MCF 10A (cell line): ENCODE results near the gene KCNQ5. TPM values are rescaled to one million over a fixed set of nuclear protein-coding genes. Genes with fewer than 3 reads are reported as not detected.

ENCODE experiments used
- BruUV-seq: library from RNA; stranded (reverse); fragments of 400-500 nt; replicated peaks from 2 replicates; lab custom pipeline; 2021; lab: Mats Ljungman, UMichigan
- CTCF ChIA-PET: fragments of 300-600 bp; sonication (Branson Sonifier 250); formaldehyde crosslinking; extraction: SDS; loops from one replicate; lab custom pipeline; 2021; ENCODE audit warnings: antibody characterized with exemption, inconsistent platforms; lab: Yijun Ruan, JAX
- POLR2A ChIA-PET: fragments of 300-600, 350-650 bp; sonication (Branson Sonifier 250); formaldehyde crosslinking; extraction: SDS; loops from one replicate; lab custom pipeline; 2020; ENCODE audit warnings: antibody characterized with exemption, inconsistent platforms; lab: Yijun Ruan, JAX
- DNase-seq: peaks from one replicate; pipeline ENCODE4 v3.0.0-alpha.2; 2018; ENCODE audit not compliant: unreplicated experiment
- H3K27ac Mint-ChIP-seq: one replicate; pipeline ENCODE4 v1.8.0; 2022; ENCODE audit warnings: mild to moderate bottlenecking, low read depth, mixed read lengths; ENCODE audit not compliant: unreplicated experiment
- H3K27me3 Mint-ChIP-seq: one replicate; pipeline ENCODE4 v1.8.0; 2022; ENCODE audit warnings: mixed read lengths; ENCODE audit not compliant: insufficient read depth, unreplicated experiment
- H3K36me3 Mint-ChIP-seq: one replicate; pipeline ENCODE4 v1.8.0; 2022; ENCODE audit warnings: mild to moderate bottlenecking, moderate library complexity, mixed read lengths; ENCODE audit not compliant: insufficient read depth, unreplicated experiment
- H3K4me1 Mint-ChIP-seq: one replicate; pipeline ENCODE4 v1.8.0; 2022; ENCODE audit warnings: mixed read lengths; ENCODE audit not compliant: insufficient read depth, unreplicated experiment
- H3K4me3 Mint-ChIP-seq: one replicate; pipeline ENCODE4 v1.8.0; 2022; ENCODE audit warnings: mild to moderate bottlenecking, moderate library complexity, mixed read lengths; ENCODE audit not compliant: unreplicated experiment
- H3K9me3 Mint-ChIP-seq: one replicate; pipeline ENCODE4 v1.8.0; 2022; ENCODE audit warnings: mixed read lengths; ENCODE audit not compliant: unreplicated experiment
- CTCF ChIP-seq: fragments of 200-600 bp; IDR thresholded peaks from one replicate; pipeline ENCODE4 v1.8.0; 2022; ENCODE audit warnings: antibody characterized with exemption, mild to moderate bottlenecking; ENCODE audit not compliant: unreplicated experiment
- intact Hi-C: fragments of 100-400 bp; cut with micrococcal nuclease; formaldehyde crosslinking; loops from 2 replicates; pipeline ENCODE4 v1.14.1; 2022
- total RNA-seq: library from RNA; stranded (reverse); gene quantifications from 2 replicates; pipeline ENCODE4 v1.2.3, GENCODE V29; 2022

The KCNQ5 gene
- total RNA-seq, 1 experiment from 2014 or later: 10.3 TPM

- CTCF ChIA-PET: interaction anchor here (0.6 to 3.7 kb wide), 3 partner anchors 16 to 518 kb away, joined by 3 to 18 read pairs (median 3); no protein-coding TSS in a partner anchor
- BruUV-seq: no TSS peak
- TF ChIP-seq CTCF: no peak
- H3K4me1 Mint-ChIP-seq: no peaks in the 10 kb centered on the region
- H3K27me3 Mint-ChIP-seq: no peaks in the 10 kb centered on the region
- H3K9me3 Mint-ChIP-seq: no peaks in the 10 kb centered on the region
- POLR2A ChIA-PET: no interaction called here
- H3K4me3 Mint-ChIP-seq: no peak overlapping the region
- H3K27ac Mint-ChIP-seq: no peak overlapping the region
- DNase-seq: no peak
- intact Hi-C loops: no loop called here
- H3K36me3 Mint-ChIP-seq: no peaks in the 10 kb centered on the region
These were observed 494.5 kb downstream of the KCNQ5 start for GRCh38 chr6:73116330-73116729.

GRCh38 chr6:73121421-73121993 lies 499.6 kb downstream of the KCNQ5 start:
- Mint-ChIP-seq H3K9me3 (no peaks in the 10 kb centered on the region), H3K27ac (no peak overlapping the region), H3K4me1 (no peaks in the 10 kb centered on the region), H3K4me3 (no peak overlapping the region), H3K27me3 (no peaks in the 10 kb centered on the region), H3K36me3 (no peaks in the 10 kb centered on the region)
- TF ChIP-seq CTCF: no peak
- intact Hi-C loops: loop anchor here (10.0 kb wide), 1 partner anchor 167 kb away; no protein-coding TSS in a partner anchor
- POLR2A ChIA-PET: interaction anchor here (0.6 to 0.9 kb wide), 2 partner anchors 11 to 13 kb away, joined by 3 to 4 read pairs; no protein-coding TSS in a partner anchor
- BruUV-seq: no TSS peak
- DNase-seq: peak; percentile 49
- CTCF ChIA-PET: interaction anchor here (0.6 to 2.3 kb wide), 9 partner anchors 8 to 936 kb away, joined by 3 to 10 read pairs (median 4); no protein-coding TSS in a partner anchor

GRCh38 chr6:73123632-73124329 lies 501.9 kb downstream of the KCNQ5 start:
- intact Hi-C loops: loop anchor here (10.0 kb wide), 1 partner anchor 169 kb away; no protein-coding TSS in a partner anchor
- POLR2A ChIA-PET: interaction anchor here (0.6 kb wide), 1 partner anchor 144 kb away, joined by 4 read pairs; no protein-coding TSS in a partner anchor
- no TSS peak for BruUV-seq
- CTCF ChIA-PET: interaction anchor here (0.9 to 1.4 kb wide), 2 partner anchors 507 to 508 kb away, joined by 6 to 8 read pairs; no protein-coding TSS in a partner anchor
- Mint-ChIP-seq H3K27me3 (no peaks in the 10 kb centered on the region), H3K27ac (no peak overlapping the region), H3K4me3 (no peak overlapping the region), H3K9me3 (no peaks in the 10 kb centered on the region), H3K36me3 (no peaks in the 10 kb centered on the region), H3K4me1 (no peaks in the 10 kb centered on the region)
- no peak for DNase-seq
- no peak for TF ChIP-seq CTCF
